ENCODE measurements around the gene LIN7A. TPM values are rescaled to one million over a fixed set of nuclear protein-coding genes. Genes with fewer than 3 reads are reported as not detected.

The LIN7A gene
- total and polyA plus RNA-seq, 2 of the 4 experiments (the other 2 are of a cell fraction): 10.8 to 24.7 TPM

DNA sequence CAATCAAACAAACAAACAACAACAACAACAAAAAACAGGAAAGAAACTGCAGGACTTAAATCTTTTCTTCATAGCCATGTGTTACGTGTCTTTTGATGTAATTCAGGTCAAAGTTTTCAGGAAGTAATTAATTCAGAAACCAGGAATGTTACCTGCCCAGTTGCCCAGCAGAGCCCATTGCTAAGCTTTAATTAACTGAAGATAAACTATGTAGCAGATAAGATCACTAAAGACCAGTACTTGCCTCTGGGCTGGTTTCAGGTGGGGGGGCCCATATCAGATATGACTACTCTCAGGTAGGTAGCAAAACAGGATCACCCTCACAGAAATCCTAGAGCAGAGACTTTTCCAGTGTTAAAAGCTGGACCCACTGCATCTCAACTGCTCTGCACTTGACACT is 69.2 kb downstream of the LIN7A start:
- no peak overlapping the region for H3K18ac ChIP-seq (ENCODE audit: low read depth, low read length)
- no peak overlapping the region for H3K27ac ChIP-seq (ENCODE audit: insufficient read depth, low read length)
- ChIA-PET POLR2A (ENCODE audit: unreplicated experiment) (no interaction called here), CTCF (no interaction called here)
- H2AFZ ChIP-seq (replicated peaks; ENCODE audit: low read length, poor library complexity): no peak overlapping the region
- ATAC-seq (ENCODE audit: low read depth) (no peak), DNase-seq (no peak)
- no peaks in the 10 kb centered on the region for H3K79me1 ChIP-seq (ENCODE audit: low read depth in 1 of 2, low read length in 2 of 2)
- dilution Hi-C loops (cut with HindIII; ENCODE audit: low sequenced_read_pairs, unreplicated experiment) (no loop called here), in situ Hi-C loops (cut with MboI; ENCODE audit: low sequenced_read_pairs) (no loop called here), intact Hi-C loops (cut with micrococcal nuclease) (no loop called here)
- no peak overlapping the region for H3K14ac ChIP-seq (replicated peaks; ENCODE audit: low read depth, low read length)
- no peak overlapping the region for H3K9ac ChIP-seq (ENCODE audit: low read depth, low read length)
- no peak overlapping the region for H2AK9ac ChIP-seq (replicated peaks; ENCODE audit: low read depth, low read length, poor library complexity)
- no peak overlapping the region for H2BK15ac ChIP-seq (ENCODE audit: low read depth, low read length)
- H3K56ac ChIP-seq (ENCODE audit: extremely low read depth, insufficient read depth, low read length): no peak overlapping the region
- H2BK5ac ChIP-seq (ENCODE audit: low read depth, low read length, poor library complexity, severe bottlenecking): no peak overlapping the region
- WGBS, 2 experiments (ENCODE audit: extremely low coverage in 2 of 2, insufficient read length in 1 of 2): no CpG with 5 or more reads among the region's 1 CpG
- no peaks in the 10 kb centered on the region for H4K20me1 ChIP-seq (ENCODE audit: insufficient read depth, low read length)
- no peaks in the 10 kb centered on the region for H3K36me3 ChIP-seq (ENCODE audit: control insufficient read depth, insufficient read depth, low read length)
- no peak overlapping the region for H3K4me2 ChIP-seq (ENCODE audit: low read depth, low read length)
- H4K5ac ChIP-seq (ENCODE audit: low read depth, low read length): no peak overlapping the region
- no peak overlapping the region for H2BK120ac ChIP-seq (ENCODE audit: low read depth, low read length)
- H3K9me3 ChIP-seq (ENCODE audit: control insufficient read depth, insufficient read depth, low read length): no peaks in the 10 kb centered on the region
- no peak overlapping the region for H3K23ac ChIP-seq (ENCODE audit: low read depth, low read length)
- no peaks in the 10 kb centered on the region for H3K4me1 ChIP-seq (ENCODE audit: control insufficient read depth, insufficient read depth, low read length)
- no peak overlapping the region for H3K4me3 ChIP-seq (ENCODE audit: insufficient read depth, low read depth, low read length)
- H3K4ac ChIP-seq (ENCODE audit: low read depth, low read length): no peak overlapping the region
- H3K9me1 ChIP-seq (ENCODE audit: insufficient read depth, low read length): no peaks in the 10 kb centered on the region
- no peak overlapping the region for H4K8ac ChIP-seq (ENCODE audit: low read depth in 2 of 2, low read length in 2 of 2)
- H2AK5ac ChIP-seq (ENCODE audit: low read depth, low read length): no peak overlapping the region
- no TSS peak for BruUV-seq (replicated peaks)
- TF ChIP-seq POLR2A (IDR thresholded peaks at IDR 0.05; ENCODE audit: low read depth, low read length): no peak
- no peak for TF ChIP-seq BHLHE40 (IDR thresholded peaks at IDR 0.05; ENCODE audit: low read depth, low read length)
- TF ChIP-seq MAFK (IDR thresholded peaks at IDR 0.05; ENCODE audit: low read depth, low read length): no peak
- no peak for TF ChIP-seq CEBPB (IDR thresholded peaks at IDR 0.05; ENCODE audit: low read depth, low read length)
- TF ChIP-seq SMC3 (IDR thresholded peaks at IDR 0.05; ENCODE audit: low read depth, low read length): no peak
- TF ChIP-seq RCOR1 (IDR thresholded peaks at IDR 0.05; ENCODE audit: insufficient replicate concordance, low read length): no peak
- TF ChIP-seq NFE2L2 (IDR thresholded peaks at IDR 0.05; ENCODE audit: low read depth, low read length): no peak
- TF ChIP-seq RAD21 (IDR thresholded peaks at IDR 0.05; ENCODE audit: low read length): no peak
- no peak for TF ChIP-seq FOS (IDR thresholded peaks at IDR 0.05; ENCODE audit: low read depth, low read length)
- TF ChIP-seq, protein P1, sequence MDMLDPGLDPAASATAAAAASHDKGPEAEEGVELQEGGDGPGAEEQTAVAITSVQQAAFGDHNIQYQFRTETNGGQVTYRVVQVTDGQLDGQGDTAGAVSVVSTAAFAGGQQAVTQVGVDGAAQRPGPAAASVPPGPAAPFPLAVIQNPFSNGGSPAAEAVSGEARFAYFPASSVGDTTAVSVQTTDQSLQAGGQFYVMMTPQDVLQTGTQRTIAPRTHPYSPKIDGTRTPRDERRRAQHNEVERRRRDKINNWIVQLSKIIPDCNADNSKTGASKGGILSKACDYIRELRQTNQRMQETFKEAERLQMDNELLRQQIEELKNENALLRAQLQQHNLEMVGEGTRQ (IDR thresholded peaks at IDR 0.05; ENCODE audit: low read depth, low read length): no peak
- TF ChIP-seq MXI1 (IDR thresholded peaks at IDR 0.05; ENCODE audit: borderline replicate concordance, low read depth, low read length): no peak
- TF ChIP-seq, protein P2, sequence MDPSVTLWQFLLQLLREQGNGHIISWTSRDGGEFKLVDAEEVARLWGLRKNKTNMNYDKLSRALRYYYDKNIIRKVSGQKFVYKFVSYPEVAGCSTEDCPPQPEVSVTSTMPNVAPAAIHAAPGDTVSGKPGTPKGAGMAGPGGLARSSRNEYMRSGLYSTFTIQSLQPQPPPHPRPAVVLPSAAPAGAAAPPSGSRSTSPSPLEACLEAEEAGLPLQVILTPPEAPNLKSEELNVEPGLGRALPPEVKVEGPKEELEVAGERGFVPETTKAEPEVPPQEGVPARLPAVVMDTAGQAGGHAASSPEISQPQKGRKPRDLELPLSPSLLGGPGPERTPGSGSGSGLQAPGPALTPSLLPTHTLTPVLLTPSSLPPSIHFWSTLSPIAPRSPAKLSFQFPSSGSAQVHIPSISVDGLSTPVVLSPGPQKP (IDR thresholded peaks at IDR 0.05; ENCODE audit: borderline replicate concordance, low read depth, low read length): no peak
- H4K91ac ChIP-seq (ENCODE audit: insufficient read depth, low read depth, low read length): no peak overlapping the region
- no peaks in the 10 kb centered on the region for H3K27me3 ChIP-seq (ENCODE audit: control insufficient read depth, insufficient read depth, low read length)
- H2BK20ac ChIP-seq (ENCODE audit: low read depth, low read length): no peak overlapping the region

All from IMR-90 (cell line).